IMR-90 (cell line): ENCODE results near the gene PAM. TPM values are rescaled to one million over a fixed set of nuclear protein-coding genes. Genes with fewer than 3 reads are reported as not detected.

ENCODE experiments used
- ATAC-seq: fragments of 200-7000 bp; cut with Tn5 transposase; 2 replicates; pipeline ENCODE4 v1.9.1; 2020; ENCODE audit warnings: low read depth, mild to moderate bottlenecking, moderate library complexity
- BruUV-seq: library from RNA; stranded (reverse); fragments of 400-500 nt; replicated peaks from 2 replicates; lab custom pipeline; 2021; lab: Mats Ljungman, UMichigan
- CTCF ChIA-PET: fragments of 300-600 bp; formaldehyde crosslinking; extraction: SDS; loops from one replicate; lab custom pipeline; 2021; ENCODE audit warnings: antibody characterized with exemption; lab: Yijun Ruan, JAX
- POLR2A ChIA-PET: fragments of 300-600 bp; sonication (Branson Sonifier 250); formaldehyde crosslinking; loops from one replicate; lab custom pipeline; 2022; ENCODE audit warnings: antibody characterized with exemption; ENCODE audit not compliant: unreplicated experiment; lab: Charles Lee
- DNase-seq: peaks from one replicate; pipeline ENCODE4 v3.0.0; 2013
- H2AFZ ChIP-seq: replicated peaks from 2 replicates; pipeline ENCODE3; 2013; ENCODE audit warnings: low read length, mild to moderate bottlenecking; ENCODE audit not compliant: poor library complexity
- H2AK5ac ChIP-seq: 2 replicates; pipeline ENCODE4 v1.6.1; 2013; ENCODE audit warnings: low read depth, low read length, inconsistent platforms
- H2AK9ac ChIP-seq: replicated peaks from 2 replicates; pipeline ENCODE3; 2013; ENCODE audit warnings: mild to moderate bottlenecking, low read depth, low read length, moderate library complexity; ENCODE audit not compliant: poor library complexity
- H2BK120ac ChIP-seq: 2 replicates; pipeline ENCODE4 v1.6.1; 2013; ENCODE audit warnings: low read depth, low read length, inconsistent platforms
- H2BK15ac ChIP-seq: 3 replicates; pipeline ENCODE4 v1.6.1; 2013; ENCODE audit warnings: low read depth, low read length, inconsistent platforms
- H2BK20ac ChIP-seq: 2 replicates; pipeline ENCODE4 v1.6.1; 2013; ENCODE audit warnings: low read depth, mild to moderate bottlenecking, inconsistent platforms, low read length, moderate library complexity
- H2BK5ac ChIP-seq: 2 replicates; pipeline ENCODE4 v1.6.1; 2013; ENCODE audit warnings: mild to moderate bottlenecking, low read depth, low read length, inconsistent platforms; ENCODE audit not compliant: poor library complexity, severe bottlenecking
- H3K14ac ChIP-seq: replicated peaks from 2 replicates; pipeline ENCODE4 v1.6.1; 2013; ENCODE audit warnings: low read depth, low read length, inconsistent platforms
- H3K18ac ChIP-seq: 2 replicates; pipeline ENCODE4 v1.6.1; 2013; ENCODE audit warnings: low read depth, low read length, control low read depth
- H3K23ac ChIP-seq: 2 replicates; pipeline ENCODE4 v1.6.1; 2013; ENCODE audit warnings: low read depth, low read length, inconsistent platforms
- H3K27ac ChIP-seq: 2 replicates; pipeline ENCODE4 v1.5.1; 2013; ENCODE audit warnings: mild to moderate bottlenecking, control low read depth, low read length; ENCODE audit not compliant: insufficient read depth
- H3K27me3 ChIP-seq: 2 replicates; pipeline ENCODE4 v1.6.1; 2013; ENCODE audit warnings: low read length; ENCODE audit not compliant: control insufficient read depth, insufficient read depth
- H3K36me3 ChIP-seq: 2 replicates; pipeline ENCODE4 v1.6.1; 2013; ENCODE audit warnings: low read length, mixed read lengths; ENCODE audit not compliant: control insufficient read depth, insufficient read depth
- H3K4ac ChIP-seq: 2 replicates; pipeline ENCODE4 v1.6.1; 2013; ENCODE audit warnings: low read depth, low read length, inconsistent platforms
- H3K4me1 ChIP-seq: 2 replicates; pipeline ENCODE4 v1.6.1; 2013; ENCODE audit warnings: low read length, mixed read lengths; ENCODE audit not compliant: control insufficient read depth, insufficient read depth
- H3K4me2 ChIP-seq: 2 replicates; pipeline ENCODE4 v1.6.1; 2013; ENCODE audit warnings: low read depth, mild to moderate bottlenecking, control low read depth, low read length, moderate library complexity
- H3K4me3 ChIP-seq: 2 replicates; pipeline ENCODE4 v1.5.1; 2013; ENCODE audit warnings: low read depth, mild to moderate bottlenecking, control low read depth, low read length, moderate library complexity; ENCODE audit not compliant: insufficient read depth
- H3K56ac ChIP-seq: 2 replicates; pipeline ENCODE4 v1.6.1; 2013; ENCODE audit warnings: low read length, inconsistent platforms; ENCODE audit not compliant: insufficient read depth; ENCODE audit errors: extremely low read depth
- H3K79me1 ChIP-seq, 2 experiments: 2 replicates each; pipeline ENCODE4 v1.6.1; 2013; ENCODE audit warnings: low read length in 2 of 2, inconsistent platforms in 1 of 2, low read depth in 1 of 2
- H3K9ac ChIP-seq: 2 replicates; pipeline ENCODE4 v1.6.1; 2013; ENCODE audit warnings: low read depth, low read length, control low read depth
- H3K9me1 ChIP-seq: 2 replicates; pipeline ENCODE4 v1.6.1; 2013; ENCODE audit warnings: low read length, inconsistent platforms; ENCODE audit not compliant: insufficient read depth
- H3K9me3 ChIP-seq: 2 replicates; pipeline ENCODE4 v1.6.1; 2013; ENCODE audit warnings: low read length; ENCODE audit not compliant: control insufficient read depth, insufficient read depth
- H4K20me1 ChIP-seq: 2 replicates; pipeline ENCODE4 v1.6.1; 2013; ENCODE audit warnings: low read length, inconsistent platforms; ENCODE audit not compliant: insufficient read depth
- H4K5ac ChIP-seq: 2 replicates; pipeline ENCODE4 v1.6.1; 2013; ENCODE audit warnings: mild to moderate bottlenecking, low read depth, low read length, control low read depth
- H4K8ac ChIP-seq, 2 experiments: 2 replicates each; pipeline ENCODE4 v1.6.1; 2013; ENCODE audit warnings: low read depth in 2 of 2, low read length in 2 of 2, control low read depth in 1 of 2, inconsistent platforms in 1 of 2
- H4K91ac ChIP-seq: 2 replicates; pipeline ENCODE4 v1.6.1; 2013; ENCODE audit warnings: low read depth, low read length, inconsistent platforms; ENCODE audit not compliant: insufficient read depth
- CEBPB ChIP-seq: IDR thresholded peaks from 2 replicates; pipeline ENCODE4 v1.6.1; 2012; ENCODE audit warnings: low read depth, low read length, improper control_type of control experiment
- RCOR1 ChIP-seq: IDR thresholded peaks from 2 replicates; pipeline ENCODE4 v1.6.1; 2012; ENCODE audit warnings: mild to moderate bottlenecking, low read length, improper control_type of control experiment; ENCODE audit not compliant: insufficient replicate concordance
- USF2 ChIP-seq: fragments of 150-350 bp; IDR thresholded peaks from 2 replicates; pipeline ENCODE4 v1.6.1; 2017; ENCODE audit warnings: mild to moderate bottlenecking, antibody characterized with exemption, low read length, low read depth
- WGBS, 2 experiments: methylation state at CpG; one replicate each; pipeline versions ENCODE4 v1.1.5 to v1.1.7; 2013; ENCODE audit warnings: missing lambda C conversion rate in 2 of 2; ENCODE audit not compliant: insufficient read length in 1 of 2; ENCODE audit errors: extremely low coverage in 2 of 2; 5-methylcytosine and 5-hydroxymethylcytosine counted together
- dilution Hi-C: fragments of 300-500 bp; cut with HindIII; formaldehyde crosslinking; loops from one replicate; pipeline ENCODE4 v1.14.3; 2018; ENCODE audit warnings: low sequenced_read_pairs; ENCODE audit not compliant: unreplicated experiment
- in situ Hi-C: fragments of 300-500 bp; cut with MboI; formaldehyde crosslinking; loops from 3 replicates; pipeline ENCODE4 v1.14.3; 2019; ENCODE audit warnings: low sequenced_read_pairs, inconsistent platforms, mixed read lengths
- intact Hi-C: fragments of 100-400 bp; cut with micrococcal nuclease; formaldehyde crosslinking; loops from 2 replicates; pipeline ENCODE4 v1.10.0; 2022
- polyA plus RNA-seq, 3 experiments: library from polyadenylated mRNA; depleted of rRNA; stranded (reverse); fragments of >200 nt; gene quantifications; 2 replicates each; pipeline ENCODE4 v1.2.3, GENCODE V29; 2012; ENCODE audit warnings: low replicate concordance in 1 of 3
- total RNA-seq: library from RNA; depleted of rRNA; stranded (reverse); fragments of >200 nt; gene quantifications from 2 replicates; pipeline ENCODE4 v1.2.3, GENCODE V29; 2012

PAM gene
- total and polyA plus RNA-seq, 2 of the 4 experiments (the other 2 are of a cell fraction) = 115 to 179 TPM

GRCh38 chr5:102996011-102996575, 241.0 kb downstream of the PAM start:
- H3K9me3 ChIP-seq = no peaks in the 10 kb centered on the region
- H3K4me3 ChIP-seq = no peak overlapping the region
- H3K4ac ChIP-seq = no peak overlapping the region
- no peak overlapping the region for H3K56ac ChIP-seq
- peaks cover 5% of the 10 kb centered on the region for H3K36me3 ChIP-seq
- H3K4me1 ChIP-seq = no peaks in the 10 kb centered on the region
- H4K20me1 ChIP-seq = no peaks in the 10 kb centered on the region
- H3K14ac ChIP-seq = no peak overlapping the region
- dilution Hi-C loops = no loop called here
- H3K18ac ChIP-seq = no peak overlapping the region
- no peak for TF ChIP-seq CEBPB
- no peak for TF ChIP-seq RCOR1
- no peak for TF ChIP-seq USF2
- no peaks in the 10 kb centered on the region for H3K27me3 ChIP-seq
- H3K23ac ChIP-seq = no peak overlapping the region
- no peak overlapping the region for H4K91ac ChIP-seq
- no peak for DNase-seq
- no peak overlapping the region for H2AK9ac ChIP-seq
- H3K9ac ChIP-seq = no peak overlapping the region
- ChIA-PET CTCF (no interaction called here), POLR2A (no interaction called here)
- no peak overlapping the region for H2AK5ac ChIP-seq
- no peaks in the 10 kb centered on the region for H3K9me1 ChIP-seq
- intact Hi-C loops = no loop called here
- H4K8ac ChIP-seq = no peak overlapping the region
- no TSS peak for BruUV-seq
- H3K4me2 ChIP-seq = no peak overlapping the region
- H2BK15ac ChIP-seq = no peak overlapping the region
- no peak overlapping the region for H2BK120ac ChIP-seq
- ATAC-seq = no peak
- no peak overlapping the region for H2BK20ac ChIP-seq
- H4K5ac ChIP-seq = no peak overlapping the region
- H3K27ac ChIP-seq = no peak overlapping the region
- no peak overlapping the region for H2AFZ ChIP-seq
- in situ Hi-C loops = no loop called here
- H3K79me1 ChIP-seq = no peaks in the 10 kb centered on the region; a peak in 1 of 4 replicates
- no CpG with 5 or more reads among the region's 1 CpG for WGBS, 2 experiments
- no peak overlapping the region for H2BK5ac ChIP-seq
